ENCODE data around the gene BTN1A1.
"Not testable (repeated sequence)": the region's sequence is repeated elsewhere in the genome, so short reads cannot be mapped to it uniquely, and the experiment has no call there.

Gene BTN1A1

GRCh38 chr6:26500102-26500501 lies at the start of gene BTN1A1:
Gene BTN1A1 (plus strand): TSS chr6:26500303. CDS start chr6:26501287, 984 bp downstream.
- DNase-seq: no peak

DNA sequence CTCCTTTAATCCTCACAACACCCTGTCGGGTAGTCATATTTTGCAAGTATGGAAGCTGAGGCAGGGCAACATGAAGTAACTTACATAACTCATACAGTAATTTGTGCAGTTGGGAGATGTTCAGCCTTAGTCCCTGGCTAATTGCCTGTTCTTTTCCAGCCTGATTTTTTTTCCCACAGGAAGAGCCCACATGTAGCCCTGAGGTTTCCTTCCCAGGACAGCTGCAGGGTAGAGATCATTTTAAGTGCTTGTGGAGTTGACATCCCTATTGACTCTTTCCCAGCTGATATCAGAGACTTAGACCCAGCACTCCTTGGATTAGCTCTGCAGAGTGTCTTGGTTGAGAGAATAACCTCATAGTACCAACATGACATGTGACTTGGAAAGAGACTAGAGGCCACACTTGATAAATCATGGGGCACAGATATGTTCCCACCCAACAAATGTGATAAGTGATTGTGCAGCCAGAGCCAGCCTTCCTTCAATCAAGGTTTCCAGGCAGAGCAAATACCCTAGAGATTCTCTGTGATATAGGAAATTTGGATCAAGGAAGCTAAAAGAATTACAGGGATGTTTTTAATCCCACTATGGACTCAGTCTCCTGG lies 47.4 kb upstream of the BTN1A1 start:
- DNase-seq: no peak

DNA sequence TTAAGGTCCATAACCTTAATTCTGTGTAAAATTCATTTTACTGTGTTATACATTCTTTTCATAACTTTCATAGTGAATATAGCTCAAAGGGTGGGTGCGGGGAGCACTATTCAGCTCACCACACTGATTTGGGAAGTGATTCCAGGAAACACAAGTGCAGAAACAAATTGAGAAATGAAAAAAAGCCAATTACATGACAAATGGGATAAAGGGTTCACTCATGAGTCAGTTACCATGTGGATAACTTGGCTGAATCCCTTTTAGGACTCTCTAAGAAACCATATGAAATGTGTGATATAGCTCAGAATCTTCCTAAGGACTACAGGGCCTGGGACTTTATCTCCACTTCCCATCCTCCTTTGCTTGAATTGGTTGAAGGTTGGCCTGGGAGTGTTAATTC lies 45.5 kb upstream of the BTN1A1 start:
- no peak for DNase-seq

- no peak for DNase-seq
These were observed 44.6 kb upstream of the BTN1A1 start for GRCh38 chr6:26455357-26455970.

DNA sequence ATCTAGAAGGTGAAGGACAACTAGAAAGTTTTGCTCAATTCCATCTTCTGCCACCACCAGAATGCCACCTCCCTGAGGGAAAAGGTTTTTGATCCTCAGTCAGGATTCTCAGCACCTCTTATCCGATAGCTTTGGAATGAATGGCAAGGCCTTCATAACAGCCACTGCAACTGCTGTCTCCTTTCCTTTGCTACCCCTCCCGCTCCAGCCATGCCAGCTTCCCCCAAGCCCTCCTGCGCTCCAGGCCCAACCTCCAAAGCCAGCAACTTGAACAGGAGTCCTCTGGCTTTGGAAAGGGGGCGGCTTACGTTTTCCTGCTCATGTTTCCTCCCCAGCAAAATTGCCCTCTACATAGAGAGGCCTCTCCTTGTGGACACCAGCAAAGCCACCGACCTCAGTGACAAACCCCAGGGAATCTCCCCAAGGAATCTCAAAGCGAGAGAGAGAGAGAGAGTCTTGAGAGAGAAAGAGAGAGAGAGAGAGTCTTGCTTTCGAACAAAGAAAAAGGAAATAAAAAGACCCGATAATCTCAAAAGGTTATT lies 42.8 kb upstream of the BTN1A1 start:
- DNase-seq: no peak

DNA sequence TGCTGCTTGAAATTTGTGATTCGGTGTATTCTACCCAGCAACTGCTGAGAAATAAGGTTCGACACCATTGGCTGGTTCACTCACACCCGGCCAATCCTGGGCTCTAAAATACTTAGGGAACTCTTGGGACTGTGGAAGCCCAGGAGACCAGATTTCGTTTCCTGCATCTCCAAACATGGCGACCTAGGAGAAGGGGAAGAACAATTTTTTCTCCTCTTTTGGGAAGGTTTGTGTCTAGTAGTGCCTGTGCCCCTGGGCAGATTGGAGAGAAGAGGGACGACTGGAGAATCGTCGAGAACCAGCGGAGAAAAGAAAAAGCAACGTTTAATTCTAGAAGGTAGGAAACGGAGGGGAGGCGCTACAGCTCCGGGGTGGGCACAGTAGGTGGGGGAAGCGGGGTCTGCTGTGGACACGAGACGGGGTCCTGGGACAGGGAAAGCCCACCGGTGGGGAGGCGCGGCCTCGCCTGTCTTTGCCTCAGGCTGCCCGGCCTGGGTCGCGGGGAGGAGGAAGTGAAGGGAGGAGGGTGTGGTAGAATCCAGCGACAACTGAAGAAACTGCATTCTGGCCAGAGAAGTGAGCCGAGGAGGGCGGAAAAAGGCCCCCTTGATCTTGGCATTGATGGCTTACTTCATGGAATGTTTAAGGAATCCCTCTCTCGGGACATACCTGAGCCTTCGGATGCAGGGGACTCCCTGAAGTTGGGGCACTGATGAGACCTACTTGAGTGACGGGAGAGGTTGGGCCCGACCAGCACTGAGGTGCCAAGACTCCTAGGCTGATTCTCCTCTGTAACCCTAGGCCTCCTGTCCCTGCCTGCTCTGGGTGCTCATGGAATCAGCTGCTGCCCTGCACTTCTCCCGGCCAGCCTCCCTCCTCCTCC lies 42.1 kb upstream of the BTN1A1 start, which contains the start of gene BTN2A1:
Gene BTN2A1, plus strand, starts transcription at position 150 of the 883 bp plus-strand sequence. Its CDS starts 682 bp downstream, at position 832.
- peak; percentile 94 for DNase-seq

DNA sequence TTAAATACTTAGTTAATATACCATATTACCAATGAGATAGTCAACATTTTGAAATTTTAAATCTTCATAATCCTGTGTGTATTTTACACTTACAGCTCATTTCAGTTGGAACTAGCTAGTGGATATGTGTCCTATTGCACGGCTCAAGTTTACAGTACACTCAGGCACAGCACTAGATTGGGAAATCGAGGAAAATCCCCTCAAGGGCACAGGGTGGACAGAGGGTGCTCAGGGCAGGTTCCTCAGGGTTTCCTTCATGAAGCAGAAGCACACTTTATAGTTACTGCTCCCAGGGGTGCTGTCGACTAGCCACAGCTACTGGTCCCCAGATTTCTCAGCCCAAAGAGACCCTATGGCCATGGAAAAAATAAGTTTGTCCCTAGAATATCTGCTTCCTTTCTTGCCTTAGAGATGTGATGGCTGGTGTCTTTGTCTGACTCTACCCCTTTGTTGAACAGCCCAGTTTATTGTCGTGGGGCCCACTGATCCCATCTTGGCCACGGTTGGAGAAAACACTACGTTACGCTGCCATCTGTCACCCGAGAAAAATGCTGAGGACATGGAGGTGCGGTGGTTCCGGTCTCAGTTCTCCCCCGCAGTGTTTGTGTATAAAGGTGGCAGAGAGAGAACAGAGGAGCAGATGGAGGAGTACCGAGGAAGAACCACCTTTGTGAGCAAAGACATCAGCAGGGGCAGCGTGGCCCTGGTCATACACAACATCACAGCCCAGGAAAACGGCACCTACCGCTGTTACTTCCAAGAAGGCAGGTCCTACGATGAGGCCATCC lies 40.9 kb upstream of the BTN1A1 start:
- no peak for DNase-seq

DNA sequence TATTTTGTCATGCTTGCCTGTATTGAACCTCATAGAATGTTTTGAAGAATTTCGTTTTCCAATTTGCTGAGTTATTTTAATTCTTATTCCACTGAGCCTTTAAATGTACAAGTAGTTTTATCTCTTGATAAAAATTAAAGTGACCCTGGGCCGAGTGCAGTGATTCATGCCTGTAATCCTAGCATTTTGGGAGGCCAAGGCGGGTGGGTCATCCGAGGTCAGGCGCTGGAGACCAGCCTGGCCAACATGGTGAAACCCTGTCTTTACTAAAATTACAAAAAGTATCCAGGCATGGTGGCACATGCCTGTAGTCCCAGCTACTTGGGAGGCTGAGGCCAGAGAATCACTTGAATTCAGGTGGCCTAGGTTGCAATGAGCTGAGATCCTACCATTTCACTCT lies 38.8 kb upstream of the BTN1A1 start:
- not testable (repeated sequence) for DNase-seq

DNA sequence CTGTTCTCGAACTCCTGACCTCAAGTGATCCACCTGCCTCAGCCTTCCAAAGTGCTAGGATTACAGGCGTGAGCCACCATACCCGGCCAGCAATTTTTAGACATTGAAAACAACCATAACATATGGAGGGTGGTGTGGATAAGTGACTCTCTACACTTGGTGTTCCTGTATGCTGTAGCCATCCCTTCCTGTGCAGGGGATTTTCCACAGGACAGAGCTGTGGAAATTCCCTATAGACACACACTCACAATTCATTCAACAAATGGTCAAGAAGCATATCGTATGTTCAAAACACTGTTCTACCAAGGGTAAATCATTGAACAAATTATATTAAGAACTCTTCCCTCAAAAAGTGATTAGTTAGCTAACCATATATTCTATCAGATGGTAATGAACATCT lies 36.1 kb upstream of the BTN1A1 start:
- DNase-seq: no peak

DNA sequence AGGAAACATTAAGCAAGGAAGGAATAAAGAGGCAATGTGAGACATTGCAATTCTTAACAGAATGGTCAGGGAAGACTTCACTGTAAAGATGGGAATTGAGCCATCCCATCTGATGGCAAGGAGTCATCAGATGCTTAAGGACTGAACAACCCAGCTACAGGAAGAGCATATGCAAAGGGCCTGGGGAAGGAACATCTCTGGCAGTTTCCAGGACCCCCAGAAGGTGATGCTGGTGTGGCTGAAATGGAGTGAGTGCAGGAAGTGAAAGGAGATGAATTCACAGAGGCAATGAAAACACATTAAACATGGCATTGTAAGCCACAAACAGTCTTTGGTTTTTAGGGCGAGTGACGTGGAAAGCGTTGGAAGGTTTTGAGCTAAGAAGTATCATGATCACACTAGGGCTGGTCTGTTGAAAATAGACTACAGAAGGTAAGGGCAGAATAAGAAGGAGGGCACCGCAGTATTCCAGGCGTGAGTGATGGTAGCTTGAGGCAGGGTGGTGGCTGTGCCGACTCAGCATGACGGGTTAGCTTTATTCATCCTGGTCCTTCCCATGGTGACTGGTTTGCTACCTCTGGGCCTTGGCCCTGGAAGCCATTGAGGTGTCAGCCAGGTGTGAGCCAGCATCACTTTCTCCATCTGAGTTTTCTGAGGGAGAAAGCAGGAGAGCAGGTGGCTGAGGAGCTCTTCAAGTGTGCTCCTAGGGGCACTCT lies 35.5 kb upstream of the BTN1A1 start:
- no peak for DNase-seq

- DNase-seq: no peak
These were observed 34.3 kb upstream of the BTN1A1 start for GRCh38 chr6:26465776-26466175.

DNA sequence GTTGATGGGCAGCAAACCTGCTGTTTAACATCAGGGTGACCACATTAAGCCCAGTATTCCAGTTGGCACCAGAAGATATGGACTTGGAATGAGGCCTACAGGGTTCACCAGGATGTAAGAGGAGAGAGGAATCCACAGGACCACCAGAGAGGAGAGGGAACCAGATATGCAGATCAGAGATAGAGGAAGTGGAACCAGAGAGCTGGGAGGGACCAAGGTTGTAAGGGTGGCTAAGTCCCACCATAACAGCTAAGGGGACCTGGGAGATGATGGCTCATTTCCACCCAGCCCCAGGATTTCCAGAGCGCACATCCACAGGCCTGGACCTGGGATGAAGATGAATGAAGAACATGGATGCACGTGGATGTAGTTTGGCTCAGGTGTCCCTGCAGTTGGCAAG lies 31.3 kb upstream of the BTN1A1 start:
- DNase-seq: no peak

DNA sequence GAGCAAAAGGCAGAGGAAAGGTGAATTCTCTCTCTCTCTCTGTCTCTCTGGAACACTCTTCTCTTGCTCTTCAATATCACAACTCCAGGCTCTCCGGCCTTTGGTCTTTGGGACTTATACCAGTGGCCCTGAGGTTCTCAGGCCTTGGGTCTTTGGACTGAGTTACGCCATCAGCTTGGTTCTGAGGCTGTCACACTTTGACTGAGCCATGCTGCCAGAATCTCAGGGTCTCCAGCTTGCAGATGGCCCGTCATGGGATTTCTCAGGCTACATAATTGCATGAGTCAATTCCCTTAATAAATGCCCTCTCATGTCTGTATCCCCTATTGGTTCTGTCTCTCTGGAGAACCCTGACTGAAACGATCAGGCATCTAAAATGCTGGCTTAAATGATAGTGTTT lies 29.5 kb upstream of the BTN1A1 start:
- DNase-seq: no peak

DNA sequence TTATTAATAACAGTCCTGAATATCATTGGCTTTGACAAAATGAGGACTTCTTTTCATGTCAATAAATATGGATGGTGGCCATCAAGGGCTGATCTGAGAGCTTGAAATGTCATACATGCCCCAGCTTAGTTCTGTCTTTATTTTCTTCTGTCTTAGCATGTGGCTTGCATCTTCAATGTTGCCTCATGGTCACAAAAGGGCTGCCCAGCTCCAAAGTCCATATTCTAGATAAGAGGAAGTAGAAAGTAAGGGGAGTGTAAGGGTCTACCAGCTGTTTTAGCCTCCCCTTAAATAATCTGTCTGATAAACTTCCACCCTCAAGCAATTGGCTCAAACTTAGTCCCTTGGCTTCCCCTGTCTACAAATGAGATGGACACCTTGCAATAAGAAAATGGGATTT lies 28.1 kb upstream of the BTN1A1 start:
- DNase-seq: no peak

GRCh38 chr6:26472549-26473290 lies 27.4 kb upstream of the BTN1A1 start:
- no peak for DNase-seq

GRCh38 chr6:26473429-26473757 lies 26.7 kb upstream of the BTN1A1 start:
- DNase-seq: no peak

- DNase-seq: peak; percentile 82
These were observed 26.2 kb upstream of the BTN1A1 start for GRCh38 chr6:26473758-26474438.

DNA sequence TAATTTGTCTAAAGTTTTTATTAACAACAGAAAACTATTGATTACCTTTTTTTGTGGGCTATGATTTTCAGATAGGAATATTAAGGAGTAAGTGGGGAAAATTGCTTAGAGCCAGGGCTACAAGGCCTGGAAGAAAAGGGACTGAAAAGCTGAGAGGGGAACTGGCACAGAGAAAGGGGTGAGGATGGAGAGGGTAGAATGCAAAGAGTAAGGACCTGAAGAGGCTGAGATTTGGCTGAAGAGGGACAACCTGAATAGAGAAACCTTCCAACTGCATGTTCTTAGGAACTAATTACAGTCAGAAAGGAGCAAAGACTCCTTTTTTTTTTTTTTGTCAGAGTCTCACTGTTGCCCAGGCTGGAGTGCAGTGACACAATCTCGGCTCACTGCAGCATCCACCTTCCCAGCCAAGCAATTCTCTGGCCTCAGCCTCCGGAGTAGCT lies 25.6 kb upstream of the BTN1A1 start:
- DNase-seq: no peak

DNA sequence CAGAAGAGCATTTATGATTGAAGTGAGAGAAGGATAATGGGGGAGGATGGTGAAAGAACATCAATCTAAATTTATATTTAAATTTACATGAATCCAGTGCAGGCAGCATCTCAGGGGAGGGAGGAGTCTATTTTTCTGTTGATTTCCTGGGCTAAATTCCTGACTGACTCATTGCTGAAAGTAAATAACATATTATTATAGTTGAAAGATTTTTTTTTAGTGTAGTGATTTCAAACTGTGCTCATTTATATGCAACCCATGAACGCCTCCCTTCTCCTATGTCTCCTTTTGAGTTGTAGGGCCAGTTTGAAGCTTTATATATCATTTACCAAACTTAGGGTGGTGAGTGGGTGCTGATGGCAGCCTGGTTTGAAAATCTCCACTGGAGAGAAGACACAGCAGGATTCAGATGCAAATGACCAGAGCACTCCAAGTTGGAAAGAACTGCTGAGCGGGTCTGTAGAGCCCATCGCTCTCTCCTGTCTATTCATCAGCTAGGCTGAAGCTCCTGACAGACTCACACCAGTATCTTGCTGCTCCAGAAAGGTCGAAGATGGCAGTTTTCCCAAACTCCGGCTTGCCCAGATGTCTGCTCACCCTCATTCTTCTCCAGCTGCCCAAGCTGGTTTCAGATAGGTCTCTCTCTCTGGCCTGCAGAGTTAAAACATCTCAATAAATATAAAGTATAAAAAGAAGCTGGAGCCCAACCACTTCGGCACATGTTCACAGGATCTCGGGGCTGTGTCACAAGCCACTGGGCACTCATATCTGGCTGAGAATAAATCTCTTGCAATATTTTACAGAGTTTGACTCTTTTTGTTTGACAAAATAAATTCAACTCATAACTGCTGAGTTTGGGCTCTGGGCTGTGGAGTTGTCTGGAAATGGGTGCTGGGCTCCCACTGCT lies 24.0 kb upstream of the BTN1A1 start:
- DNase-seq: no peak

DNA sequence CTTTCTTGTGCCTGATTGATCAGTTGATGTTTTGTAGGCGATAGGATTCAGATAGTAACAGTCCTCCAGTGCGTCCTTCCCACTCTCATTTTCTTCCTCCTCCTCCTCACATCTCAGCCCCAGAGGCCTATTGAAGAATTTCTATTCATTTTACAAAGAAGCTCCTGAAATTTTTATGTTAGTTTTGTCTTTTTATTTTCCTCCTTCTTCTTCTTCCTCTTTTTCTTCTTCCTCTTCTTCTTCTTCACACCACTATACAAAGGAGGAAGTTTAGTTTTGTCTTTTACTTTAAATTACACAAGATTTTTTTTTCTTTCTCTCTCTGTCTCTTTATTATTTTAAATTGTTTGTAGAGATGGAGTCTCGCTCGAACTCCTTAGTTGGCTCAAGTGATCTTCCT lies 23.2 kb upstream of the BTN1A1 start:
- DNase-seq: no peak

All from midbrain (tissue), 1 donor.